Measurements from ENCODE around the gene CD28.
"Not testable (repeated sequence)": the region's sequence is repeated elsewhere in the genome, so short reads cannot be mapped to it uniquely, and the experiment has no call there.

Gene CD28

GRCh38 chr2:203785391-203786110 lies 79.1 kb downstream of the CD28 start:
- DNase-seq: not testable (repeated sequence)

DNA sequence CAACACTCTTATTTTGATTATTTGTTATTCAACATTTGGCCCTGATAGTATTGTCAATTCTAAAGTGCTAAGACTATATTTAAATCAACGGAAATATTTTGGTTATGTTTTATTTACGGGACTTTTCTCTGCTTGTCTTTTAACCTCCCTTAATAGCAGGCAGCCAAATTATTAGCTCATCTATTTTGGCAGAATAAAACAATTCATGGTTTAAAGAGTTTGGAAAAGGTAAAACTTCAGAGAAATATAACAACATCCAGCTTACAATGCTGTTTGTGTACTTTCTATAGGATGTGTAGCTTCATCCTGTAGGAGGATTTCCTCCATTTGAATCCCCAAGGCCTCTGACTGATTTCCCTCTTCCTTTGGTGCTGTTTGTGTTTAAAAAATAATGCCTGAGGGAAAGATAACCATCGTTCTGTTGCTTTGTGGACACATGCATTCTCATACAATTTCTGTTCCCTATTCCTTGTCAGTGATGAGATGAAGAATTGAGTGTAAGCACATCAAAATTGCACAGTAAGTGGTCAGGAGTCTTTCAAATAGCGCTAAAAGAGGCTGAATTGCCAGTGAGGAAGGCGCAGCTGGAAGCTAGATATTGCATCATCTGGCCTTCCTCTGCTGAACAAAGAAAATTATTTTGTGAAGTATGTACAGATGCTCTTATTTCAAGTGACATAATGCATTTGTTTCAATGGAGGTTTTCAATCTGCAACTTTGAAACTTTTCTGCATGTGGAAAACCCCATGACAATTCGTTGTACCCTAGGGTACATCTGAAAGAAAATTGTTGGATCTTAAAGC lies 80.3 kb downstream of the CD28 start:
- DNase-seq: peak in 1 of 2 experiments; percentile 4

- DNase-seq: no peak
Measured at GRCh38 chr2:203787979-203788378, 81.5 kb downstream of the CD28 start.

Measured in NCI-H524 (cell line).